H9 (cell line): ENCODE data around the gene SH3GL2. TPM values are rescaled to one million over a fixed set of nuclear protein-coding genes. Genes with fewer than 3 reads are reported as not detected.

Source experiments
- DNase-seq: peaks from one replicate; pipeline ENCODE4 v3.0.0-alpha.2; 2017
- H2AFZ ChIP-seq: one replicate; pipeline ENCODE4 v1.6.1; 2013; ENCODE audit warnings: mild to moderate bottlenecking, low read length, control low read depth, moderate library complexity
- H2AK5ac ChIP-seq: 2 replicates; pipeline ENCODE4 v1.6.1; 2013; ENCODE audit warnings: low read length, control low read depth, mixed read lengths; ENCODE audit not compliant: insufficient read length
- H2BK120ac ChIP-seq: one replicate; pipeline ENCODE4 v1.6.1; 2013; ENCODE audit warnings: low read depth, mild to moderate bottlenecking, low read length, control low read depth, inconsistent platforms; ENCODE audit not compliant: poor library complexity, severe bottlenecking
- H2BK12ac ChIP-seq: 2 replicates; pipeline ENCODE4 v1.6.1; 2013; ENCODE audit warnings: low read length, control low read depth, mixed read lengths, low read depth; ENCODE audit not compliant: insufficient read length
- H2BK15ac ChIP-seq: 2 replicates; pipeline ENCODE4 v1.6.1; 2013; ENCODE audit warnings: low read depth, low read length, control low read depth
- H2BK20ac ChIP-seq: one replicate; pipeline ENCODE4 v1.6.1; 2013; ENCODE audit warnings: low read depth, mild to moderate bottlenecking, low read length, control low read depth, inconsistent platforms; ENCODE audit not compliant: poor library complexity, severe bottlenecking
- H2BK5ac ChIP-seq: 2 replicates; pipeline ENCODE4 v1.6.1; 2013; ENCODE audit warnings: low read length, control low read depth, mixed read lengths; ENCODE audit not compliant: insufficient read length
- H3K14ac ChIP-seq: 2 replicates; pipeline ENCODE4 v1.6.1; 2013; ENCODE audit warnings: low read length, control low read depth; ENCODE audit not compliant: insufficient read depth
- H3K18ac ChIP-seq: 2 replicates; pipeline ENCODE4 v1.6.1; 2013; ENCODE audit warnings: low read depth, mild to moderate bottlenecking, mixed read lengths, low read length, control low read depth; ENCODE audit not compliant: insufficient read length
- H3K23ac ChIP-seq: 2 replicates; pipeline ENCODE4 v1.6.1; 2013; ENCODE audit warnings: low read length, control low read depth, mixed read lengths, low read depth; ENCODE audit not compliant: insufficient read length
- H3K23me2 ChIP-seq: 2 replicates; pipeline ENCODE4 v1.6.1; 2013; ENCODE audit warnings: low read depth, mild to moderate bottlenecking, mixed read lengths, low read length, control low read depth; ENCODE audit not compliant: insufficient read length, poor library complexity, severe bottlenecking
- H3K27ac ChIP-seq: 2 replicates; pipeline ENCODE4 v1.5.1; 2013; ENCODE audit warnings: low read length, control low read depth, mixed read lengths, low read depth; ENCODE audit not compliant: insufficient read length
- H3K27me3 ChIP-seq: 2 replicates; pipeline ENCODE4 v1.6.1; 2013; ENCODE audit warnings: low read length, control low read depth, inconsistent platforms; ENCODE audit not compliant: insufficient read depth
- H3K4ac ChIP-seq: 2 replicates; pipeline ENCODE4 v1.6.1; 2013; ENCODE audit warnings: low read depth, mild to moderate bottlenecking, control low read depth, inconsistent platforms, low read length, moderate library complexity
- H3K4me1 ChIP-seq: 2 replicates; pipeline ENCODE4 v1.6.1; 2013; ENCODE audit warnings: low read length, control low read depth, inconsistent platforms; ENCODE audit not compliant: insufficient read depth
- H3K4me2 ChIP-seq: 2 replicates; pipeline ENCODE4 v1.6.1; 2013; ENCODE audit warnings: low read length, control low read depth, mixed read lengths; ENCODE audit not compliant: insufficient read length, insufficient read depth
- H3K56ac ChIP-seq: 2 replicates; pipeline ENCODE4 v1.6.1; 2013; ENCODE audit warnings: low read depth, mild to moderate bottlenecking, mixed read lengths, low read length, control low read depth; ENCODE audit not compliant: insufficient read length
- H3K79me1 ChIP-seq: 2 replicates; pipeline ENCODE4 v1.6.1; 2013; ENCODE audit warnings: low read depth, mild to moderate bottlenecking, moderate library complexity, low read length, control low read depth, inconsistent platforms; ENCODE audit not compliant: insufficient read depth, poor library complexity, severe bottlenecking
- H3K79me2 ChIP-seq: 2 replicates; pipeline ENCODE4 v1.6.1; 2013; ENCODE audit warnings: low read length, control low read depth, inconsistent platforms; ENCODE audit not compliant: insufficient read depth
- H3K9ac ChIP-seq: 2 replicates; pipeline ENCODE4 v1.6.1; 2013; ENCODE audit warnings: low read length, control low read depth, mixed read lengths; ENCODE audit not compliant: insufficient read length; ENCODE audit errors: extremely low read depth
- H3K9me3 ChIP-seq: one replicate; pipeline ENCODE4 v1.6.1; 2013; ENCODE audit warnings: low read depth, low read length, inconsistent platforms; ENCODE audit not compliant: control insufficient read depth
- H3T11ph ChIP-seq: one replicate; pipeline ENCODE4 v1.6.1; 2013; ENCODE audit warnings: mild to moderate bottlenecking, low read length, control low read depth, inconsistent platforms
- H4K20me1 ChIP-seq: one replicate; pipeline ENCODE4 v1.6.1; 2013; ENCODE audit not compliant: control insufficient read depth, insufficient read length, insufficient read depth
- H4K5ac ChIP-seq: 2 replicates; pipeline ENCODE4 v1.6.1; 2013; ENCODE audit warnings: low read depth, mild to moderate bottlenecking, mixed read lengths, low read length, control low read depth; ENCODE audit not compliant: insufficient read length
- H4K8ac ChIP-seq: replicated peaks from 2 replicates; pipeline ENCODE4 v1.6.1; 2013; ENCODE audit warnings: low read length, control low read depth, mixed read lengths, low read depth; ENCODE audit not compliant: insufficient read length
- H4K91ac ChIP-seq: 2 replicates; pipeline ENCODE4 v1.6.1; 2013; ENCODE audit warnings: low read depth, mild to moderate bottlenecking, moderate library complexity, mixed read lengths, low read length, control low read depth; ENCODE audit not compliant: insufficient read length
- H3K27ac Mint-ChIP-seq, 3 experiments: 2 replicates in 2 of 3; 3 replicates in 1 of 3; pipeline ENCODE4 v1.8.0; 2020 to 2021; ENCODE audit warnings: mixed read lengths in 3 of 3, mild to moderate bottlenecking in 1 of 3, moderate library complexity in 1 of 3
- H3K27me3 Mint-ChIP-seq: 2 replicates; pipeline ENCODE4 v1.8.0; 2021; ENCODE audit warnings: low read depth, mild to moderate bottlenecking, moderate library complexity, mixed read lengths
- H3K36me3 Mint-ChIP-seq, 3 experiments: 2 replicates in 2 of 3; 3 replicates in 1 of 3; pipeline ENCODE4 v1.8.0; 2020 to 2021; ENCODE audit warnings: low read depth in 3 of 3, mixed read lengths in 3 of 3; ENCODE audit not compliant: insufficient read depth in 1 of 3
- H3K4me1 Mint-ChIP-seq, 2 experiments: 2 replicates each; pipeline ENCODE4 v1.8.0; 2020; ENCODE audit warnings: mixed read lengths in 2 of 2
- H3K4me3 Mint-ChIP-seq, 2 experiments: 2 replicates in 1 of 2; 3 replicates in 1 of 2; pipeline ENCODE4 v1.8.0; 2020 to 2021; ENCODE audit warnings: mild to moderate bottlenecking in 2 of 2, mixed read lengths in 2 of 2, moderate library complexity in 1 of 2
- H3K9me3 Mint-ChIP-seq, 2 experiments: 2 replicates in 1 of 2; 3 replicates in 1 of 2; pipeline ENCODE4 v1.8.0; 2020; ENCODE audit warnings: mild to moderate bottlenecking in 2 of 2, mixed read lengths in 2 of 2, moderate library complexity in 1 of 2
- WGBS: extraction: QIAGEN DNeasy Blood & Tissue Kit; methylation state at CpG from one replicate; pipeline ENCODE4 v1.1.7; 2013; ENCODE audit warnings: missing lambda C conversion rate, low lambda C conversion rate, mixed read lengths; ENCODE audit not compliant: insufficient read length; ENCODE audit errors: extremely low coverage; 5-methylcytosine and 5-hydroxymethylcytosine counted together
- total RNA-seq: library from RNA; stranded (reverse); gene quantifications from 2 replicates; pipeline ENCODE4 v1.2.1, GENCODE V29; 2021
- TF ChIP-seq, protein P1 (sequence below): fragments of 200-600 bp; sonication (generic); conservative IDR thresholded peaks from 3 replicates; pipeline ENCODE4 v1.8.0; 2021; ENCODE audit warnings: antibody characterized with exemption, mild to moderate bottlenecking

The SH3GL2 gene
- total RNA-seq, 1 experiment from 2014 or later, result 6.5 TPM

DNA sequence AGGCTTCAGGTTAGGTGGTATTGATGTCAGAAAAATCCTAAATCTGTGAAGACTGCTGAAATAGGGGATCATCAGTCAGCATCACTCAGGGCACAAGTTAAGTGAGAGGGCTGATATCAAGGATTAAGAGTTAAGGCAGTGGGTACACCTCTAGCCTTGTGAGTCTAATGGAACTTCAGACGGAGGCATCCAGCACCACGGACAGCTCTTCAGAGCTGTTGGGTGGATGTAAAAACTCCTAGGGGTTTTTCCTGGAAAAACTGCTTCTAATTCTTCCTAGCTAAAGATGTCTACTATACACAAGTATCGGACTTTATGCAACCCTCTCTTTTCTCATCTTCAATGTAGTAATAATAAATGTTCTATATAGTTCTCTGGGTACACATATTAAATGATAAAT is 165.9 kb downstream of the SH3GL2 start:
- no peaks in the 10 kb centered on the region for H4K20me1 ChIP-seq
- Mint-ChIP-seq H3K4me3 (no peak overlapping the region), H3K36me3 (no peaks in the 10 kb centered on the region), H3K27ac (no peak overlapping the region), H3K27me3 (no peaks in the 10 kb centered on the region), H3K9me3 (no peaks in the 10 kb centered on the region), H3K4me1 (peaks cover 5 to 6% of the 10 kb centered on the region in 2 experiments)
- WGBS, result no CpG with 5 or more reads among the region's 3 CpGs
- peaks cover 3% of the 10 kb centered on the region; the same call in 1 of the 2 replicates for H3K4me1 ChIP-seq
- peak; percentile 36 for DNase-seq
- no peak overlapping the region for H2AK5ac ChIP-seq
- no peak overlapping the region for H4K8ac ChIP-seq
- no peak overlapping the region for H2BK12ac ChIP-seq
- H3K27me3 ChIP-seq, result no peaks in the 10 kb centered on the region
- no peak overlapping the region for H2BK5ac ChIP-seq
- no peak overlapping the region for H2AFZ ChIP-seq
- H3K56ac ChIP-seq, result no peak overlapping the region
- H2BK120ac ChIP-seq, result no peak overlapping the region
- no peaks in the 10 kb centered on the region for H3K79me2 ChIP-seq
- TF ChIP-seq, protein P1, sequence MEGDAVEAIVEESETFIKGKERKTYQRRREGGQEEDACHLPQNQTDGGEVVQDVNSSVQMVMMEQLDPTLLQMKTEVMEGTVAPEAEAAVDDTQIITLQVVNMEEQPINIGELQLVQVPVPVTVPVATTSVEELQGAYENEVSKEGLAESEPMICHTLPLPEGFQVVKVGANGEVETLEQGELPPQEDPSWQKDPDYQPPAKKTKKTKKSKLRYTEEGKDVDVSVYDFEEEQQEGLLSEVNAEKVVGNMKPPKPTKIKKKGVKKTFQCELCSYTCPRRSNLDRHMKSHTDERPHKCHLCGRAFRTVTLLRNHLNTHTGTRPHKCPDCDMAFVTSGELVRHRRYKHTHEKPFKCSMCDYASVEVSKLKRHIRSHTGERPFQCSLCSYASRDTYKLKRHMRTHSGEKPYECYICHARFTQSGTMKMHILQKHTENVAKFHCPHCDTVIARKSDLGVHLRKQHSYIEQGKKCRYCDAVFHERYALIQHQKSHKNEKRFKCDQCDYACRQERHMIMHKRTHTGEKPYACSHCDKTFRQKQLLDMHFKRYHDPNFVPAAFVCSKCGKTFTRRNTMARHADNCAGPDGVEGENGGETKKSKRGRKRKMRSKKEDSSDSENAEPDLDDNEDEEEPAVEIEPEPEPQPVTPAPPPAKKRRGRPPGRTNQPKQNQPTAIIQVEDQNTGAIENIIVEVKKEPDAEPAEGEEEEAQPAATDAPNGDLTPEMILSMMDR, result no peak
- no peak overlapping the region for H3K4me2 ChIP-seq
- H3K9ac ChIP-seq, result no peak overlapping the region
- no peaks in the 10 kb centered on the region for H3K79me1 ChIP-seq
- no peaks in the 10 kb centered on the region for H3K9me3 ChIP-seq
- H3T11ph ChIP-seq, result no peak overlapping the region
- no peak overlapping the region for H3K14ac ChIP-seq
- no peak overlapping the region for H3K23ac ChIP-seq
- H2BK20ac ChIP-seq, result no peak overlapping the region
- no peak overlapping the region for H2BK15ac ChIP-seq
- H3K23me2 ChIP-seq, result no peaks in the 10 kb centered on the region
- H3K18ac ChIP-seq, result no peak overlapping the region
- H3K27ac ChIP-seq, result no peak overlapping the region
- no peak overlapping the region for H4K91ac ChIP-seq
- H3K4ac ChIP-seq, result no peak overlapping the region
- no peak overlapping the region for H4K5ac ChIP-seq
